Measurements from ENCODE around the gene MLC1.

Gene MLC1

DNA sequence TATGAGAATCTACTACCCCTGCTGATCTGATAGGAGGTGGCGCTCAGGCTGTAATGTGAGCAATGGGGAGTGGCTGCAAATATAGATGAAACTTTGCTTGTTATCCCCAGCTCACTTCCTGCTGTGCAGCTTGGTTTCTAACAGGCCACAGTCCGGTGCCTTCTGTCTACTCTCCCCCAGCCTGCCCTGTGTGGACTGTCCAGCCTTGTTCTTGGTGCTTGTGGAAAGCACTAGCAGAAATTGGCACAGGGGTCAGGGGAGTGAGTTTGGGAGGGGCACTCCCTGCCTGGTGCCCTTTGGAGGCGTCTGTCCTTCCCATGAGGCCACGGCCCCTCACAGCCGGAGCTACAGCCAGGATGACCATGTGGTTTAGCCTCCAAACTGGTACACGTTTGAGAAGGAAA is 18.9 kb upstream of the MLC1 start:
- in situ Hi-C loops (cut with HindIII; ENCODE audit: low sequenced_read_pairs) = no loop called here
- TF ChIP-seq, protein P1, sequence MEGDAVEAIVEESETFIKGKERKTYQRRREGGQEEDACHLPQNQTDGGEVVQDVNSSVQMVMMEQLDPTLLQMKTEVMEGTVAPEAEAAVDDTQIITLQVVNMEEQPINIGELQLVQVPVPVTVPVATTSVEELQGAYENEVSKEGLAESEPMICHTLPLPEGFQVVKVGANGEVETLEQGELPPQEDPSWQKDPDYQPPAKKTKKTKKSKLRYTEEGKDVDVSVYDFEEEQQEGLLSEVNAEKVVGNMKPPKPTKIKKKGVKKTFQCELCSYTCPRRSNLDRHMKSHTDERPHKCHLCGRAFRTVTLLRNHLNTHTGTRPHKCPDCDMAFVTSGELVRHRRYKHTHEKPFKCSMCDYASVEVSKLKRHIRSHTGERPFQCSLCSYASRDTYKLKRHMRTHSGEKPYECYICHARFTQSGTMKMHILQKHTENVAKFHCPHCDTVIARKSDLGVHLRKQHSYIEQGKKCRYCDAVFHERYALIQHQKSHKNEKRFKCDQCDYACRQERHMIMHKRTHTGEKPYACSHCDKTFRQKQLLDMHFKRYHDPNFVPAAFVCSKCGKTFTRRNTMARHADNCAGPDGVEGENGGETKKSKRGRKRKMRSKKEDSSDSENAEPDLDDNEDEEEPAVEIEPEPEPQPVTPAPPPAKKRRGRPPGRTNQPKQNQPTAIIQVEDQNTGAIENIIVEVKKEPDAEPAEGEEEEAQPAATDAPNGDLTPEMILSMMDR (IDR thresholded peaks at IDR 0.05; ENCODE audit: low read depth, low read length, missing control alignments) = no peak
- no peak overlapping the region for H3K4me3 ChIP-seq (ENCODE audit: low read depth, low read length)
- DNase-seq (ENCODE audit: low read depth) = no peak

DNA sequence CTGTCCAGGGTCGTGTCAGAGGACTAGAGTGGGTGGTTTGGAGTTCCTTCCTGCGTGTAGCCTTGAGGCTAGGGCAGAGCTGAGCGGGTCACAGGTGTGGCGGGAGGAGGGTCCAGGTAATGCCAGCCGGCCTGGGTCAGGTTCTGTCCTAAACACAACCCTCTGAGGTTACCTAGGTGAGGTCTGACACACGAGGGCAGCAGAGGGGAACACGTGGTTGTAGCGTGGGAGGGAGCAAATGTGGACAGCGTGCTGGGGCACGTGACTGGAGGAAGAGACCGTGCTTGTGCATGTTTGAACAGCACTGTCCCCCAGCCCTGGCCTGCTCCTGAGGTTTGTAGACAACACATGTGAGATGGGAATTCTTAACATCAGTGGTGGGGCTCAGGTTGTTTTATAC is 17.7 kb upstream of the MLC1 start:
- in situ Hi-C loops (cut with HindIII; ENCODE audit: low sequenced_read_pairs) = no loop called here
- TF ChIP-seq, protein P1 (IDR thresholded peaks at IDR 0.05; ENCODE audit: low read depth, low read length, missing control alignments) = no peak
- H3K4me3 ChIP-seq (ENCODE audit: low read depth, low read length) = no peak overlapping the region
- DNase-seq (ENCODE audit: low read depth) = no peak

DNA sequence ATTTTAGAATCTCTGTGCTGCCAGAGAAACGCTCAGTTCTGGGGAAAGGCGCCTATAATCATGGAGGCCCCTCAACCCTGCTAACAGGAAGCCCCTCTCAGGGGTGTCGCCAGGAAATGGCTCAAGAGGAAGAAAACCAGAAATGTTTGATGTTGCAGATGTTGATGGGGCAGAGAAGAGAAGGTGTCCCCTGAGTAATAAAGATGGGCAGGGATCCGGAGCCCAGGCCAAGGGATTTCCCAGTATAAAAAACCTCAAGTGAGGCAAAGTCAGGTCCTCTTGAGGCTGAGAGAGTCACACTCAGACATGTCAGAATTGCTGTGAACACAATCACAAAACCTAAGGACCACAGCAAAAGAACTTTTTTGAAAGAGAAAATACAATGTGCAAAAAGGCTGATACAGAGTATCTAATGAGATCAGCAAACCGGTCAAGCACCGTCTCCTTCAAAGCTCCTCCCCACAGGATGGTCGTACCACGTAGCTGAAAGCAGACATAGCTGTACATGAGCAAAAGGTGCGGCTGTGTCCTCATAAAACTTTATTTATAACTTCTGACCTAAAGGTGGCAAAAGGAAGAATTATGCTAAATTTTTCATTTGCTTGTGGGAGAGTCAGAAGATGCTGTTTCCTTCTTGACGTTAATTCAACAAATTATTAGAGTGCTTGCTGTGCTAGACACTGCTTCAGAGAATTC is 16.8 kb upstream of the MLC1 start:
- in situ Hi-C loops (cut with HindIII; ENCODE audit: low sequenced_read_pairs) = no loop called here
- no peak overlapping the region for H3K4me3 ChIP-seq (ENCODE audit: low read depth, low read length)
- no peak for DNase-seq (ENCODE audit: low read depth)
- TF ChIP-seq, protein P1 (IDR thresholded peaks at IDR 0.05; ENCODE audit: low read depth, low read length, missing control alignments) = no peak

DNA sequence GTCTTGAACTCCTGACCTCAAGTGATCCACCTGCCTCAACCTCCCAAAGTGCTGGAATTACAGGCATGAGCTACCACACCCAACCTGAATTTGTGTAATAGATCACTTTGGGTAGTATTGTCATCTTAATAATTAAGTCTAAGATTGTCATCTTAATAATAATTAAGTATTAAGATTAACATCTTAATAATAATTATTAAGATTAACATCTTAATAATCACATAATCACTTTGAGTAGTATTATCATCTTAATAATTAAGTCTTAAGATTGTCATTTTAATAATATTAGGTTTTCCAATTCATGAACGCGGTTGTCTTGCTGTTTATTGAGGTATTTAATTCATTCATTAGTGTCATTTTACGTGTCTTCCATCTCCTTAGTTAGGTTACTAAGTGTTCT is 12.8 kb upstream of the MLC1 start:
- TF ChIP-seq, protein P1 (IDR thresholded peaks at IDR 0.05; ENCODE audit: low read depth, low read length, missing control alignments) = no peak
- no peak for DNase-seq (ENCODE audit: low read depth)
- in situ Hi-C loops (cut with HindIII; ENCODE audit: low sequenced_read_pairs) = no loop called here
- H3K4me3 ChIP-seq (ENCODE audit: low read depth, low read length) = no peak overlapping the region

DNA sequence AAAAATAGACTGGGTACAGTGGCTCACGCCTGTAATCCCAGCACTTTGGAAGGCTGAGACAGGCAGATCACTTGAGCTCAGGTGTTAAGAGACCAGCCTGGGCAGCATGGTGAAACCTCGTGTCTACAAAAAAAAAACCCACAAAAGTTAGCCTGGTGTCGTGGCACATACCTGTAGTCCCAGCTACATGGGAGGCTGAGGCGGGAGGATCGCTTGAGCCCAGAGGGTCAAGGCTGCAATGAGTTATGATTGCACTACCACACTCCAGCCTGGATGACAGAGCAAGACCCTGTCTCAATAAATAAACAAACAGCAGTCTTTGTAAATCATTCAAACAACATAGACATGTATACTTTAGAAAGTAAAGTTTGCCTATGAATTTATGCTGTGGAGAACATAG is 7.1 kb upstream of the MLC1 start:
- H3K4me3 ChIP-seq (ENCODE audit: low read depth, low read length) = no peak overlapping the region
- TF ChIP-seq, protein P1 (IDR thresholded peaks at IDR 0.05; ENCODE audit: low read depth, low read length, missing control alignments) = no peak
- no peak for DNase-seq (ENCODE audit: low read depth)
- in situ Hi-C loops (cut with HindIII; ENCODE audit: low sequenced_read_pairs) = no loop called here

DNA sequence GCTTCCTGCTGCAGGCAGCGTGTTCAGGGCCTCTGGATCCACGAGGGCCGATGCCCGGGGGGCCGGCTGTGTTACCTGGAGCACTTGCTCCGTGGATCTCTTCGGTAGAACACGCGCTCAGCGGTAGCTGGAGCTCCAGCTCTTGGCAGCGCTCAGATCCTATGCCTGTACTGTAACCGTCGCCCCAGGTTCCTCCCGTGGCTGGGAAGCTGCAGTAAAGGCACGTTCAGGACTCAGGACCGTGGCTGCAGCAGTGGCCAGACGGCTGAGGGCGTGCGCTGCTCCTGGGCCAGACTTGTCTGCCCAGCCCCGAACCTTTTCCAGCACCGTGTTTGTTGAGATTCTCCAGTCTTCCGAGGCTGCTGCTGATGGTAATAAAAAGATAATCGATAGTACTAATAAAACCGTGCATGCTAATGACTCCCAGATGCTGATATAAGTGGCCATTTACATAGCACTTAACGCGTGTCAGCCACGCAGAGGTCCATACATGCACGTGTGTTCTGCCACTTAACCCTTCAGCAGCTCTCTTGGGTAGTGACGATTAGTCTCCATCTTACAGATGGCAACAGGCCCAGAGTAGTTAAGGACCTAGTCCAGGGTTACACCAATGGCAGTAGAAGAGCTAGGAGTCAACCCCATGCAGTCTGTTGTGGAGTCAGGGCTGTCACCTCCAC is 6.0 kb upstream of the MLC1 start:
- no peak for DNase-seq (ENCODE audit: low read depth)
- TF ChIP-seq, protein P1 (IDR thresholded peaks at IDR 0.05; ENCODE audit: low read depth, low read length, missing control alignments) = no peak
- H3K4me3 ChIP-seq (ENCODE audit: low read depth, low read length) = no peak overlapping the region
- in situ Hi-C loops (cut with HindIII; ENCODE audit: low sequenced_read_pairs) = no loop called here
